ENCODE results near the gene PPP2R2C. TPM values are rescaled to one million over a fixed set of nuclear protein-coding genes. Genes with fewer than 3 reads are reported as not detected.

PPP2R2C gene
- total RNA-seq, 3 donors from 2014 or later, result not detected

DNA sequence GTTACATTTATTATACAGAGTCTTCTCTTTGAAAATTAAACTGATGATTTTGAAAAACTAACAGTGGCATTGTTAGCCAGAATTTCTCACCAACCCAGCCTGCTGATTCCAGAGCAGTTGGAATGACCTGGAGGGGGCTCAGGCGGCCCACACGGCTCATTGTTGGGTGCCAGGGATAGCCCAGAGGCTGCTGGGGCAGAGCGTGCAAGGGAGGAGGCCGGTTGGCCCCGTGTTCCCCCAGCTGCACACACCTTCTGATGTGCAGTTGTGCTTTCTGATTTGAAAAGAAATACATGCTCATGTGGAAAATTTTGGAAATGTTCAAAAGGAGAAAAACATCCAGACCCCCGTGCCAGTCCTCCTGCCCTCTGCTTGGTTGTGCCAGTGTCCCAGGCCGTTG lies 182.2 kb downstream of the PPP2R2C start:
- Mint-ChIP-seq H3K9me3 (no peaks in the 10 kb centered on the region), H3K27me3 (ENCODE audit: low read depth) (no peaks in the 10 kb centered on the region), H3K4me3 (no peak overlapping the region), H3K36me3 (ENCODE audit: insufficient read depth) (peaks cover 4% of the 10 kb centered on the region), H3K4me1 (ENCODE audit: low read depth) (no peaks in the 10 kb centered on the region)
- ATAC-seq (no peak), DNase-seq (no peak)

DNA sequence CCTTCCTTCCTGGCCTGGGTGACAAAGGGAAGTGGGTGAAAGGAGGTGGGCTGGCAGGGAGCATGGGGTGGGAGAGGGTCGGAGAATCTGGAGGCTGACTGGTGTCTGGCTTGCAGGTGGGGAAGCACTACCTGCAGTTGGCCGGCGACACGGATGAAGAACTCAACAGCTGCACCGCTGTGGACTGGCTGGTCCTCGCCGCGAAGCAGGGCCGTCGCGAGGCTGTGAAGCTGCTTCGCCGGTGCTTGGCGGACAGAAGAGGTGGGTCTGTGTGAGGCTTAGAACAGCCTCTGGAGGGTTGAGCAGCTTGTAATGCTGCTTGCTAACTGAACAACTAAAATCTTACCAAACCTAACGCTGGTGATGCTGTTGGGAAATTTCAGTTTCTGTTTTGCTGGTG lies 183.5 kb downstream of the PPP2R2C start:
- no peak for ATAC-seq
- Mint-ChIP-seq H3K27me3 (ENCODE audit: low read depth) (no peaks in the 10 kb centered on the region), H3K4me1 (ENCODE audit: low read depth) (no peaks in the 10 kb centered on the region), H3K4me3 (no peak overlapping the region), H3K9me3 (no peaks in the 10 kb centered on the region), H3K36me3 (ENCODE audit: insufficient read depth) (no peaks in the 10 kb centered on the region)
- DNase-seq, result no peak

DNA sequence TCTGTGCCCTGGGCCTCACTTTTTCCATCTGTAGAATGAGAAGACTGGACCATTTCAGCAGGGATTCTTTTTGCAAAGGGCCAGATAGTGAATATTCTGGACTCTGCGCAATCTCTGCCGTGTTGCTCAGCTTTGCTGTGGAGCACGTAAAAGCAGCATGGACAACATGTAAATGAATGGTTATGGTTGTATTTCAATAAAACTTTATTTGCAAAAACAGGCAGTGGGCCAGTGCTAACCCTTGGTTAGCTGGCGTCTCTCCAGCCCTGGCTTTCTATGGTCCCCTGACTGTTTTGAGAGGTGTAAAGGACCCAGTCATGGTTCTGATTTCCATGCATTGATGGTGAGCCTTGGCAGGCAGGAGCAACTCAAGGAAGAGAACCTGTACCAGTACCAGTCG lies 184.1 kb downstream of the PPP2R2C start:
- DNase-seq, result no peak
- ATAC-seq, result no peak
- no peaks in the 10 kb centered on the region for H3K4me1 Mint-ChIP-seq (ENCODE audit: low read depth)

DNA sequence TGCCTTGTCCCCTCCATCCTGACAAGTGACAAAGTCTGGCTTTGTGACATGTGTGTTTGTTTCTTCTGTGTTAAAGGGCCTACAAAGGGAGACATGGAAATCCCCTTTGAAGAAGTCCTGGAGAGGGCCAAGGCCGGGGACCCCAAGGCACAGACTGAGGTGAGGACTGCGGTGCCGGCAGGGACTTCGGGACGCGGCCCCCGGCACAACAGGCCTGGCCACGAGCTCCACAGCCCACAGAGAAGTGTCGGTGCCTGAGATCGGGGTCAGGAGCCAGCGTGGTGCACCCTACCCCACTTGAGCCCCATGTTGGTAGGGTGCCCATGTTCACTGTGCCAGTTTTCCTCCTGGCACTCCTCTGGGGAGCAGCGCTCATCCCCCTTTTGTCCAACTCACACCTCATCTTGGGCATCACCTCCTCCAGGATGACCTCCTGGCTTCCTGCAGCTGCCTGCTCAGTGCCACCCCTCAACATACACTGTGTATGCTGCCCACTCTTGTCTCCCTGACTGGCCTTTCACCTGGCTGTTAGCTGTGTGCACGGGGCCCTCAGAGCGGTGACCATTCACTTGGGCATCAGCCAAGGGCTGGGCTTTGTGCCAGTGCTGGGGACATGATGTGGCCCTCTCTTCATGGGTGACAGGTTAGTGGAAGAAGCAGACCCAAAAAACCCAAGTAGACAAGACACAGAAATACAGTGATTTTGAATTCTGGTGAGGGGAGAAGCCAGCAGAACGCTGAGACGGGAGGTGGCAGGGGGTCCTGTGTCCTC lies 185.2 kb downstream of the PPP2R2C start:
- Mint-ChIP-seq H3K4me3 (no peak overlapping the region), H3K4me1 (ENCODE audit: low read depth) (no peaks in the 10 kb centered on the region), H3K9me3 (no peaks in the 10 kb centered on the region), H3K27me3 (ENCODE audit: low read depth) (no peaks in the 10 kb centered on the region), H3K36me3 (ENCODE audit: insufficient read depth) (no peaks in the 10 kb centered on the region)
- DNase-seq (no peak), ATAC-seq (no peak)

More for the DNA sequence above, 184.1 kb downstream of the PPP2R2C start:
- Mint-ChIP-seq H3K27me3 (ENCODE audit: low read depth) (no peaks in the 10 kb centered on the region), H3K36me3 (ENCODE audit: insufficient read depth) (no peaks in the 10 kb centered on the region), H3K9me3 (no peaks in the 10 kb centered on the region), H3K4me3 (no peak overlapping the region)

DNA sequence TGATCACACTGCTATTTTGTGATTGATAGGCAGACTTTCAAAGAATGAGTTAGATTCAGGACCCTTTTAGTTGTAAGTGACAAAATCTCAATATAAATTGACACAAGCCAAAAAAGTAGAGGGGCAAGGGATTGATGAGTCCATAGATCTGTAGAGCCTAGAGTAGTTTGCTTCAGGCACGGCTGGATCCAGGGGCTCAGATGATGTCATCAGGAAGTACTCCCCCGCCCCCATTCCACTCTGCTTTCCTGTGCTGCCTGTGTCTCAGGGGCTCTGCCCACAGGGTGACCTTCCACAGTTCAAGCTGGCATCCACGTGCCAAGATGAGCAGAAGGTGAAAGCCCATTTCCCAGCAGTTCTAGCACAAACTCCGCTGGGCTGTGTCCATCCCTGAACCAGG lies 189.1 kb downstream of the PPP2R2C start:
- Mint-ChIP-seq H3K4me3 (no peak overlapping the region), H3K36me3 (ENCODE audit: insufficient read depth) (no peaks in the 10 kb centered on the region), H3K9me3 (no peaks in the 10 kb centered on the region), H3K27me3 (ENCODE audit: low read depth) (no peaks in the 10 kb centered on the region), H3K4me1 (ENCODE audit: low read depth) (peaks cover 5% of the 10 kb centered on the region)
- ATAC-seq (no peak), DNase-seq (no peak)

DNA sequence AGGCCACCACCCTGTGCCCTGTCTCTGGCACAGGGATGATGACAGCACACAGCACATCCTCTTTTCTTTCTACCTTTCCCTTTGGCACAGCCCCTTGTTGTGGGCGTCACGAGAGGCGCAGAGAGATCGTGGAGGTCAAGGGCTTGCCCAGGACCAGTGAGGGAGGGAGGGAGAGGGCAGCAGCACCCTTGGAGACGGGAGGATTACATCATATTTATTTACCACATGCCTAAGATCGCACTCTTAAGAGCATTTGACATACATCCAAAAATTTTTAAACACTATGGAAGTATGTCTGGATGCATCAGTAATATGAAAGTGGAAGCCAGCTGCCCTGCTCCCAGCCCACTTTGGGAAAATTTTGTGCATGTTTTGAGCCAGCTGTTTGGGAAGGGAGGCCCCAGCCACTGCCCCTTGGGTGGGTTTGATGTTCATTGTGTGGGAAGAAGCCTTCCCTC lies 190.1 kb downstream of the PPP2R2C start:
- ATAC-seq, result no peak
- no peak overlapping the region for H3K4me3 Mint-ChIP-seq
- DNase-seq, result no peak
- H3K4me1 Mint-ChIP-seq (ENCODE audit: low read depth), result peaks cover 7% of the 10 kb centered on the region
- H3K36me3 Mint-ChIP-seq (ENCODE audit: insufficient read depth), result no peaks in the 10 kb centered on the region
- H3K9me3 Mint-ChIP-seq, result no peaks in the 10 kb centered on the region
- no peaks in the 10 kb centered on the region for H3K27me3 Mint-ChIP-seq (ENCODE audit: low read depth)

DNA sequence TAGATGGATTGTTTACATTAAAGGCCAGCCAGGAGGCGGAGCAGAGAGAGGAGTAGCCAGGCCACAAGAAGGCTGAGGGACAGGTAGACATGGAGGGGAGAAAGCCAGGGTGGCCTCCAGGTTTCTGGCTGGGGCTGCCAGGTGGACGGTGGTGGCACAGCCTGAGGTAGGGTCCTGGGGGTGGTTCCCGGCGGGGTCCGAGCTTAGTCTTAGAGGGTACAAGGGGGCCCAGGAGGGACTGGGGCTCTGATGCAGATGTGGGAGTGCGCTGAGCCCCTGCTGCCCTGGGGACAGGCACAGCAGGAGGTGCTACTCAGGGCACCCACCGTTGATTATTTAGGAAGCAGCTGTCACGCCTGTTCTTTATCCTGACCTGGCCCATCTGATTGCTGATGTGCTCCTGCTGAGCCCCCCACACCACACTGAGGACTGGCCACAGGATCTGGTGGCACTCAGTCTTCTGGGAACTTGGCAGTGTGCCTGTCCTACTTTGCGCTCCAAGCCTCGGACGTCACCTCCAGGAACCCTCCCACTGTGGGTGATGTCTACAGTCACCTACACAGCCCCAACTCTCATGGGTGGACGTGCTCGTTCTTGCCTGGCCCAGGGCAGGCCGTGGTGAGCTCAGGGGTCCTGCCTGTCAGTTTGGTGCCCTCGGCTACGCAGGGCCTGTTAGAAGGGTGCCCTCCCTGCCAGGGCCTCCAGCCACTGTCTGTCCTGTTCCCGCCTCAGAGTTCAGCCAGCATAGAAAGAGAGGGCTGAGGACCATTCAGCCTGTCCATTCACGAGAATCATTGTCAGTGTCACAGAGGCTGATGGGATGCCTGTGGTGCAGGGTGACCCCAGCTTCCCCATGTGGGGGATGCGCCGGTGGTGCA lies 190.7 kb downstream of the PPP2R2C start:
- no peak for DNase-seq
- Mint-ChIP-seq H3K9me3 (no peaks in the 10 kb centered on the region), H3K4me3 (no peak overlapping the region), H3K27me3 (ENCODE audit: low read depth) (no peaks in the 10 kb centered on the region), H3K4me1 (ENCODE audit: low read depth) (peaks cover 7% of the 10 kb centered on the region), H3K36me3 (ENCODE audit: insufficient read depth) (no peaks in the 10 kb centered on the region)
- no peak for ATAC-seq

DNA sequence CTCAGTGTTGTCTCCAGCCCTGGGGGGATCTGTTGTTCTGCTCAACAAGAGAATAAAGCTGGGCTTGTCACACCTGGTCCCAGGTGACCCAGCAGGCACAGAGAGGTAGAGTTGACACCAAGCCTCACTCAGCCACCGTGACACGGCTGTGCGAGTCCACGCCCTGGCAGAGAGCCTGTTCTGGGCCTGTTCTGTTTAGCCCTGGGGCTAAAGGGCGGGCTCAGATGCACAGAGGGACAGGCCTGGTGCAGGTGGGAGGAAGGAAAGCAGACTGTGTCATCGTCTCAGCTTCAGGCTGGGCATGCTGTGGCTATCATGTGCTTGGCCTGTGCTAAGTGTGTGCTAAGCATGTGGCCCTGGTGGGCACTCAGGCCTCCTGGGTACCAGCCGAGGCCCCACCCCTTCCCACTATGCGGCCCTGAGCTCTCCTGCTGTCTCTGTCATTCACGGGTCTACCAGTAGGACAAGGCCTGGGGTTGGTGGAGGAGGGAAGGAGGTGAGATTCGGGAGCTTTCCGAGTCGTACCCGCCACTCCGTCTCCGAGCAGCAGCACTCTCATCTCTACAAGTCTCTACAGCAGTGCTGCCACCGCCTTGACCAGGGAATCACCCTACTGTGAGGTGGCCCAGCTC lies 191.9 kb downstream of the PPP2R2C start:
- H3K9me3 Mint-ChIP-seq, result no peaks in the 10 kb centered on the region
- DNase-seq (no peak), ATAC-seq (no peak)

DNA sequence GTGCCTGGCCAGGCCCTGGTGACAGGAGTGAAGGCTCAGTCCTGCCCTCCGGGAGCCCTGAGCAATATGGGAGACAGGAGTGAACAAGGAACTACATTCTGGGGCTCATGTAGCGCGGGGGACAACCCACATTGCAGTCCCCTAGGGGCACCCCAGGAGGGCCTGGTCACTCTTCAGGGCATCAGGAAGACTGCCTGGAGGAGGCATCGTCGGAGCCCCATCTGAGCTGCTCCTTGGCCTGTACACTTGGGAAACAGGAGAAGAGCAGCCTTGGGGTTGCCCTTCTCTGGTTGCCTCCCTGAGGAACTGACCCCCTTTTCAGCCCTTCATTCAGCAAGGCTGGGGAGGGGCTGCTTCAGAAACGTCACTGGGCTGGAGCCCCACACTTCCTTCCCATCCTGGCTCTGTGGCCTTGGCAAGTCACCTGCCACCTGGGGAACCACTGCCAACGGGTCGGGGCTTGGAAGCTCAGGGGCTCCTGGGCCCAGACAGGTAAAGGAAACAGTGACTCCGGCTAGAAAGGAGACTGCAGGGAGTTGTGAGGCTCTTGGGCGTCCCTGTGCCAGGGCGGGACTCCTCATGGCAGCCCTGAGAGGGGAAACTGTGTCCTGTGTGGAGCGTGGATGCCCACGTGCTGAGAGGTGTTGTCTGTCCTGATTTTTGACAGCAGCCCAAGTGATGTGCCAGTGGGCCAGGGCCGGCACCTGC lies 192.7 kb downstream of the PPP2R2C start:
- no peak for ATAC-seq
- H3K9me3 Mint-ChIP-seq, result no peaks in the 10 kb centered on the region
- peaks cover 7% of the 10 kb centered on the region for H3K4me1 Mint-ChIP-seq (ENCODE audit: low read depth)
- no peak overlapping the region for H3K4me3 Mint-ChIP-seq
- DNase-seq, result no peak
- no peaks in the 10 kb centered on the region for H3K27me3 Mint-ChIP-seq (ENCODE audit: low read depth)
- no peaks in the 10 kb centered on the region for H3K36me3 Mint-ChIP-seq (ENCODE audit: insufficient read depth)

More for the DNA sequence above, 191.9 kb downstream of the PPP2R2C start:
- peaks cover 7% of the 10 kb centered on the region for H3K4me1 Mint-ChIP-seq (ENCODE audit: low read depth)
- H3K27me3 Mint-ChIP-seq (ENCODE audit: low read depth), result no peaks in the 10 kb centered on the region
- H3K4me3 Mint-ChIP-seq, result no peak overlapping the region
- no peaks in the 10 kb centered on the region for H3K36me3 Mint-ChIP-seq (ENCODE audit: insufficient read depth)

DNA sequence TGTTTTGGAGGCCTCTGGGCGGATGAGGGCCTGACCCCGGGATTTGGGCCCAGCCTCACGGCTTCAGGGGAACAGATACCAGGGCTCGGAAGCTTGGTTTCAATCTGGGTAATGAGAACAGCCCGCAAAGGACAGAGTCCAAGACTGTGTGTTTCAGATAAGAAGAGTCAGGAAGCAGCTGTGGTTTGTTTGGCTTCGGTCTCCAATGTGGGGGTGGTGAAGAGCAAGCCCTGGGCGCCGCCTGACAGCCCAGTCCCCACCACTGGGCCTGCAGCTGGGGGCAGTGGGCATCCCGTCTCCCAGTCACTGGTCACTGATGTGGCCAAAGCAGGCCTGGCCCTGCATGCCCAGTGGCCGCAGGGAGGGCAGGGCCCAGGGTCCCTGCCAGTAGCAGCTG lies 193.6 kb downstream of the PPP2R2C start:
- H3K4me1 Mint-ChIP-seq (ENCODE audit: low read depth), result peaks cover 7% of the 10 kb centered on the region
- no peaks in the 10 kb centered on the region for H3K27me3 Mint-ChIP-seq (ENCODE audit: low read depth)
- DNase-seq (no peak), ATAC-seq (peak; percentile 23 to 32)
- H3K36me3 Mint-ChIP-seq (ENCODE audit: insufficient read depth), result no peaks in the 10 kb centered on the region
- peak overlapping the region; percentile 48 for H3K4me3 Mint-ChIP-seq
- no peaks in the 10 kb centered on the region for H3K9me3 Mint-ChIP-seq

DNA sequence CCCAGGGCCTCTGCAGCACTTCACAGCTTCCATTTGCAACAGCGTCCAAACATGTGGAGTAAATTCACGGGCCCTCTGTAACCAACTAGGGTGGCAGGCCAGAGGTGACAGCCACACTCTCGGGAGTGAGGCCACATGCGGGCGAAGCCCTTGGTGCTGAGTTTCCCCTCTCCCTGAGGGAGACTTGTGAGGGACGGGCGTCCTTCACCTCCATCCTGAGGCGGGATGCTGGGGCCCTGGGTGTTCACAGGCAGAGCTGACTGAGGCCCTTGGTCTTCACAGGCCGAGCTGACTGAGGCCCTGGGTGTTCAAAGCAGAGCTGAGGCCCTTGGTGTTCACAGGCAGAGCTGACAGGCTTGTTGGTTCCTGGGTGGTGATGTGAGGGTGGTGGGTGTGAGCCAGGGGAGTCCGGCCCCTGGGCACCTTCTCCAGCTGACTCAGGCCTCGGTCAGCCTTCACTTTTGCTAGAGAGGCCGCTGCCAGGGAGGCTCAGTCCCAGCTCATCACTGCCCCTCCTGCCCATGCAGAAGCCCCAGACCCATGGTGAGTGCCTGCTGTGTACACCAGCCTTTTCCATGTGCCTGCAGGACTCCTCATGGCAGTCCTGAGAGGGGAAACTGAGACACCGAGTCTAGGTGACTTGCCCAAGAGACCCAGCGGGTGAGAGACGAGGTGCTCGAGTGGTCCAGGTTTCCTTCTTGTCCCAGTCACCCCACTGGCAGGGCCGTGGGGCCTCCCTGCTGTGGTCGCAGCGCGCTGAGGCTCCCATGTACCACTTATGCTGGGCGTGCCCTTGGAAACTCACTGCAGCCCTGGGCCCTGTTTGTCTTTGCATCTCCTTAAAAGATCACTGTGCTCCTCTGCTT lies 194.2 kb downstream of the PPP2R2C start:
- Mint-ChIP-seq H3K27me3 (ENCODE audit: low read depth) (no peaks in the 10 kb centered on the region), H3K4me1 (ENCODE audit: low read depth) (peaks cover 9% of the 10 kb centered on the region), H3K9me3 (no peaks in the 10 kb centered on the region), H3K4me3 (peak overlapping the region; percentile 48), H3K36me3 (ENCODE audit: insufficient read depth) (no peaks in the 10 kb centered on the region)
- ATAC-seq (no peak), DNase-seq (no peak)

DNA sequence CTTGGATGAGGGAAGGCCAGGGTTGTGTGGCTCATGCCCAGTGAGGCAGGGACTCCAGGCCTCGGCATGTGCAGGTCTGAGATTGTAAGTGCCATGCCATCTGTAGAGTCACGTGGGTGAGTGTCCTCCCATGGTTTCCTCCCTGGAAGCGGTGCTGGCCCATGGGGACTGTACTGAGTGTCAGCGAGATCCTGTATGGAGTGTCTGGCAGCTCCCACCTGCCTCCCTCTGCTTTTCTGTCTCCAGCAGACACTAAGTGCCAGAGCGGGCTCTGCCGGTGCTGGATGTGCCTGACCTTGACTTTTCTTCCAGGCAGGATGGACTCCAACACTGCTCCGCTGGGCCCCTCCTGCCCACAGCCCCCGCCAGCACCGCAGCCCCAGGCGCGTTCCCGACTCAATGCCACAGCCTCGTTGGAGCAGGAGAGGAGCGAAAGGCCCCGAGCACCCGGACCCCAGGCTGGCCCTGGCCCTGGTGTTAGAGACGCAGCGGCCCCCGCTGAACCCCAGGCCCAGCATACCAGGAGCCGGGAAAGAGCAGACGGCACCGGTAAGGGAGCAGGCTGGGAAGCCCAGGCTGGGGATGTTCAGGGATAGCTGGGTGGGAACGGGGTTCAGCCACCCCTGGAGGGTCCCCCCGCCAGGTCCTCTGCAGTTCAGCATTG lies 195.1 kb downstream of the PPP2R2C start:
- DNase-seq (no peak), ATAC-seq (no peak)
- H3K4me3 Mint-ChIP-seq, result no peak overlapping the region
- H3K4me1 Mint-ChIP-seq (ENCODE audit: low read depth), result peaks cover 9% of the 10 kb centered on the region
- H3K27me3 Mint-ChIP-seq (ENCODE audit: low read depth), result no peaks in the 10 kb centered on the region
- H3K9me3 Mint-ChIP-seq, result no peaks in the 10 kb centered on the region
- no peaks in the 10 kb centered on the region for H3K36me3 Mint-ChIP-seq (ENCODE audit: insufficient read depth)

Measured in activated T-cell treated with anti-CD3 and anti-CD28 coated beads, Interleukin-2, amount 50 U/mL, for 4 hours (primary cell).